OCI-LY3 (cell line): ENCODE measurements around the gene TTYH2.
"Not testable (repeated sequence)": the region's sequence is repeated elsewhere in the genome, so short reads cannot be mapped to it uniquely, and the experiment has no call there.

Experiments used
- H2AFZ ChIP-seq: fragments of 200-600, 300-600 bp; shearing (Covaris generic); 2 replicates; pipeline ENCODE4 v1.6.0; 2014; ENCODE audit warnings: antibody characterized with exemption, low read depth, low read length
- H3K27ac ChIP-seq: fragments of 200-600, 300-600 bp; sonication (generic); 2 replicates; pipeline ENCODE4 v1.5.1; 2014; ENCODE audit warnings: mild to moderate bottlenecking, low read length, moderate library complexity, mixed read lengths
- H3K27me3 ChIP-seq: fragments of 200-600, 300-600 bp; sonication (generic); 2 replicates; pipeline ENCODE4 v1.6.1; 2014; ENCODE audit warnings: low read depth, low read length, mixed read lengths
- H3K36me3 ChIP-seq: fragments of 200-600, 300-600 bp; sonication (generic); replicated peaks from 2 replicates; pipeline ENCODE3; 2014; ENCODE audit warnings: low read depth, low read length, mixed read lengths
- H3K4me1 ChIP-seq: fragments of 300-600, 200-600 bp; sonication (generic); 2 replicates; pipeline ENCODE4 v1.6.1; 2014; ENCODE audit warnings: low read length, mixed read lengths
- H3K4me2 ChIP-seq: fragments of 200-600, 300-600 bp; sonication (generic); 2 replicates; pipeline ENCODE4 v1.6.1; 2014; ENCODE audit warnings: low read length, mixed read lengths
- H3K4me3 ChIP-seq: fragments of 300-600, 200-600 bp; sonication (generic); 2 replicates; pipeline ENCODE4 v1.5.1; 2014; ENCODE audit warnings: antibody characterized with exemption, mild to moderate bottlenecking, low read length, moderate library complexity
- H3K79me2 ChIP-seq: fragments of 300-600, 200-600 bp; shearing (Covaris generic); 2 replicates; pipeline ENCODE4 v1.6.1; 2014; ENCODE audit warnings: mild to moderate bottlenecking, low read length, mixed read lengths
- H3K9ac ChIP-seq: fragments of 300-600, 200-600 bp; shearing (Covaris generic); 2 replicates; pipeline ENCODE4 v1.6.0; 2014; ENCODE audit warnings: mild to moderate bottlenecking, low read length, moderate library complexity
- H3K9me3 ChIP-seq: fragments of 200-600, 300-600 bp; shearing (Covaris generic); 2 replicates; pipeline ENCODE4 v1.6.1; 2014; ENCODE audit warnings: low read length, mixed read lengths; ENCODE audit not compliant: insufficient read depth
- H4K20me1 ChIP-seq: fragments of 200-600, 300-600 bp; sonication (generic); 2 replicates; pipeline ENCODE4 v1.6.1; 2016; ENCODE audit warnings: low read length, mixed read lengths; ENCODE audit not compliant: insufficient read depth
- CTCF ChIP-seq: fragments of 200-600, 300-600 bp; sonication (generic); IDR thresholded peaks from 2 replicates; pipeline ENCODE4 v1.5.1; 2014; ENCODE audit warnings: antibody characterized with exemption, low read length, low read depth
- EZH2phosphoT487 ChIP-seq: fragments of 200-600 bp; shearing (Covaris generic); IDR thresholded peaks from 2 replicates; pipeline ENCODE4 v1.6.1; 2018; ENCODE audit warnings: antibody characterized with exemption, mixed run types, low read depth

The TTYH2 gene

GRCh38 chr17:74280093-74280513, 66.7 kb downstream of the TTYH2 start:
- no peak overlapping the region for H2AFZ ChIP-seq
- H3K4me1 ChIP-seq, result no peaks in the 10 kb centered on the region
- H3K27me3 ChIP-seq, result no peaks in the 10 kb centered on the region
- no peak overlapping the region for H3K27ac ChIP-seq
- H3K9ac ChIP-seq, result no peak overlapping the region
- no peak overlapping the region for H3K4me2 ChIP-seq
- TF ChIP-seq CTCF (no peak), EZH2phosphoT487 (no peak)
- H3K9me3 ChIP-seq, result no peaks in the 10 kb centered on the region
- H4K20me1 ChIP-seq, result no peaks in the 10 kb centered on the region
- H3K4me3 ChIP-seq, result no peak overlapping the region
- H3K36me3 ChIP-seq, result no peaks in the 10 kb centered on the region
- no peaks in the 10 kb centered on the region for H3K79me2 ChIP-seq

- Histone ChIP-seq H3K4me3 (no peak overlapping the region), H3K79me2 (no peaks in the 10 kb centered on the region), H3K4me1 (no peaks in the 10 kb centered on the region), H4K20me1 (no peaks in the 10 kb centered on the region), H3K4me2 (no peak overlapping the region), H3K9me3 (no peaks in the 10 kb centered on the region), H3K27me3 (no peaks in the 10 kb centered on the region), H3K36me3 (no peaks in the 10 kb centered on the region), H2AFZ (no peak overlapping the region), H3K9ac (no peak overlapping the region), H3K27ac (no peak overlapping the region)
- no peak for TF ChIP-seq CTCF
- no peak for TF ChIP-seq EZH2phosphoT487
Measured at GRCh38 chr17:74281799-74282198, 68.4 kb downstream of the TTYH2 start.

- not testable (repeated sequence) for H3K4me1 ChIP-seq, H3K4me3 ChIP-seq, H3K9ac ChIP-seq, H4K20me1 ChIP-seq, H3K9me3 ChIP-seq, H3K79me2 ChIP-seq, H3K36me3 ChIP-seq, H2AFZ ChIP-seq, H3K4me2 ChIP-seq, H3K27me3 ChIP-seq, H3K27ac ChIP-seq
Measured at GRCh38 chr17:74282274-74282586, 68.9 kb downstream of the TTYH2 start.

- H2AFZ ChIP-seq, result no peak overlapping the region
- H3K79me2 ChIP-seq, result no peaks in the 10 kb centered on the region
Measured at GRCh38 chr17:74282587-74283370, 69.4 kb downstream of the TTYH2 start.

GRCh38 chr17:74283371-74283673, 70.0 kb downstream of the TTYH2 start:
- Histone ChIP-seq H3K4me3 (no peak overlapping the region), H2AFZ (no peak overlapping the region), H3K9ac (no peak overlapping the region), H3K27me3 (no peaks in the 10 kb centered on the region), H3K36me3 (no peaks in the 10 kb centered on the region), H3K4me2 (no peak overlapping the region), H3K27ac (no peak overlapping the region), H3K4me1 (no peaks in the 10 kb centered on the region), H3K79me2 (no peaks in the 10 kb centered on the region), H3K9me3 (no peaks in the 10 kb centered on the region), H4K20me1 (no peaks in the 10 kb centered on the region)
- TF ChIP-seq EZH2phosphoT487, result no peak
- TF ChIP-seq CTCF, result no peak

More at GRCh38 chr17:74282587-74283370, 69.4 kb downstream of the TTYH2 start:
- Histone ChIP-seq H3K4me2 (no peak overlapping the region), H4K20me1 (no peaks in the 10 kb centered on the region), H3K9me3 (no peaks in the 10 kb centered on the region), H3K9ac (no peak overlapping the region), H3K4me1 (no peaks in the 10 kb centered on the region), H3K4me3 (no peak overlapping the region), H3K27me3 (no peaks in the 10 kb centered on the region), H3K27ac (no peak overlapping the region), H3K36me3 (no peaks in the 10 kb centered on the region)
- no peak for TF ChIP-seq EZH2phosphoT487
